HepG2 (cell line): ENCODE measurements around the gene MED9.

Experiments
- CAMTA2 ChIP-seq: sonication (generic); formaldehyde crosslinking; IDR thresholded peaks from 2 replicates; pipeline ENCODE4 v1.4.0; 2020; ENCODE audit warnings: mild to moderate bottlenecking, missing genetic modification reagents, borderline replicate concordance
- CHD2 ChIP-seq: IDR thresholded peaks from 2 replicates; pipeline ENCODE4 v1.6.1; 2011; ENCODE audit warnings: low read depth, low read length, improper control_type of control experiment
- EZH2 ChIP-seq: conservative IDR thresholded peaks from 2 replicates; pipeline ENCODE4 v1.6.1; 2012; ENCODE audit warnings: mild to moderate bottlenecking, low read depth, low read length, moderate library complexity
- NFYC ChIP-seq: IDR thresholded peaks from 2 replicates; pipeline ENCODE4 v1.6.1; 2016; ENCODE audit warnings: missing genetic modification reagents, missing compliant biosample characterization
- POLR2A ChIP-seq, 2 experiments: IDR thresholded peaks; 2 replicates each; pipeline ENCODE4 v1.6.1; 2011; ENCODE audit warnings: low read depth in 2 of 2, low read length in 2 of 2, mild to moderate bottlenecking in 1 of 2, moderate library complexity in 1 of 2; ENCODE audit not compliant: insufficient read depth in 1 of 2
- SIN3B ChIP-seq: fragments of 150-350 bp; IDR thresholded peaks from 2 replicates; pipeline ENCODE4 v1.6.1; 2014; ENCODE audit warnings: low read length
- SRSF9 ChIP-seq: fragments of 200-400 bp; formaldehyde crosslinking; IDR thresholded peaks from 2 replicates; pipeline ENCODE4 v1.6.1; 2018; ENCODE audit warnings: borderline replicate concordance, mild to moderate bottlenecking, low read depth, low read length; ENCODE audit not compliant: insufficient read depth, poor library complexity, severe bottlenecking
- ZBTB49 ChIP-seq: sonication (generic); formaldehyde crosslinking; IDR thresholded peaks from 2 replicates; pipeline ENCODE4 v1.4.0; 2020; ENCODE audit warnings: missing genetic modification reagents, borderline replicate concordance
- ZMYM2 ChIP-seq: sonication (generic); formaldehyde crosslinking; IDR thresholded peaks from 2 replicates; pipeline ENCODE4 v1.8.0; 2022; ENCODE audit warnings: mild to moderate bottlenecking, missing genetic modification reagents
- ZNF740 ChIP-seq: sonication (generic); formaldehyde crosslinking; IDR thresholded peaks from 2 replicates; pipeline ENCODE4 v1.4.0; 2020; ENCODE audit warnings: missing genetic modification reagents
- ZNF772 ChIP-seq: sonication (generic); formaldehyde crosslinking; IDR thresholded peaks from 2 replicates; pipeline ENCODE4 v1.5.0; 2020; ENCODE audit warnings: mild to moderate bottlenecking, missing genetic modification reagents
- TF ChIP-seq, protein P1 (sequence below): sonication (generic); formaldehyde crosslinking; IDR thresholded peaks from 2 replicates; pipeline ENCODE4 v1.4.0; 2020; ENCODE audit warnings: low read depth, missing genetic modification reagents
- TF ChIP-seq, protein P2 (sequence below): sonication (generic); formaldehyde crosslinking; IDR thresholded peaks from 2 replicates; pipeline ENCODE4 v1.5.1; 2020; ENCODE audit warnings: missing genetic modification reagents, mild to moderate bottlenecking, borderline replicate concordance
- TF ChIP-seq, protein P3 (sequence below): sonication (generic); formaldehyde crosslinking; IDR thresholded peaks from 2 replicates; pipeline ENCODE4 v1.5.0; 2020; ENCODE audit warnings: mild to moderate bottlenecking, missing genetic modification reagents

DNA sequence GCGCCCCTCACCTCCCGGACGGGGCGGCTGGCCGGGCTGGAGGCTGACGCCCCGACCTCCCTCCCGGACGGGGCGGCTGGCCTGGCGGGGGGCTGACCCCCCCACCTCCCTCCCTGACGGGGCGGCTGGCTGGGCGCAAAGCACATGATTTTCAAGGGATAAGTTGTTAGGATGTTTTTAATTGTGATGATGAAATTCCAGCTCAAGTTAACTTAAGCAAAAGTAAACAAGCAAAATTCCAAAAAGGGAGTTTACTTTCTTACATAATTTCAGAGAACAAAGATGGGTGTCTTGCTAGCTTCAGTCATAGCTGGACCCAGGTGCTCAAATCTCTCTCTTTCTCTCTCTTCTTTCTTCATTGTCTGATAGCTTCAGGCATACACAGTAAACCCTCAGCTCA, 33.6 kb upstream of the MED9 start:
- TF ChIP-seq, protein P1, sequence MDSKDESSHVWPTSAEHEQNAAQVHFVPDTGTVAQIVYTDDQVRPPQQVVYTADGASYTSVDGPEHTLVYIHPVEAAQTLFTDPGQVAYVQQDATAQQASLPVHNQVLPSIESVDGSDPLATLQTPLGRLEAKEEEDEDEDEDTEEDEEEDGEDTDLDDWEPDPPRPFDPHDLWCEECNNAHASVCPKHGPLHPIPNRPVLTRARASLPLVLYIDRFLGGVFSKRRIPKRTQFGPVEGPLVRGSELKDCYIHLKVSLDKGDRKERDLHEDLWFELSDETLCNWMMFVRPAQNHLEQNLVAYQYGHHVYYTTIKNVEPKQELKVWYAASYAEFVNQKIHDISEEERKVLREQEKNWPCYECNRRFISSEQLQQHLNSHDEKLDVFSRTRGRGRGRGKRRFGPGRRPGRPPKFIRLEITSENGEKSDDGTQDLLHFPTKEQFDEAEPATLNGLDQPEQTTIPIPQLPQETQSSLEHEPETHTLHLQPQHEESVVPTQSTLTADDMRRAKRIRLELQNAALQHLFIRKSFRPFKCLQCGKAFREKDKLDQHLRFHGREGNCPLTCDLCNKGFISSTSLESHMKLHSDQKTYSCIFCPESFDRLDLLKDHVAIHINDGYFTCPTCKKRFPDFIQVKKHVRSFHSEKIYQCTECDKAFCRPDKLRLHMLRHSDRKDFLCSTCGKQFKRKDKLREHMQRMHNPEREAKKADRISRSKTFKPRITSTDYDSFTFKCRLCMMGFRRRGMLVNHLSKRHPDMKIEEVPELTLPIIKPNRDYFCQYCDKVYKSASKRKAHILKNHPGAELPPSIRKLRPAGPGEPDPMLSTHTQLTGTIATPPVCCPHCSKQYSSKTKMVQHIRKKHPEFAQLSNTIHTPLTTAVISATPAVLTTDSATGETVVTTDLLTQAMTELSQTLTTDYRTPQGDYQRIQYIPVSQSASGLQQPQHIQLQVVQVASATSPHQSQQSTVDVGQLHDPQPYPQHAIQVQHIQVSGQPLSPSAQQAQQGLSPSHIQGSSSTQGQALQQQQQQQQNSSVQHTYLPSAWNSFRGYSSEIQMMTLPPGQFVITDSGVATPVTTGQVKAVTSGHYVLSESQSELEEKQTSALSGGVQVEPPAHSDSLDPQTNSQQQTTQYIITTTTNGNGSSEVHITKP (CRISPR knock-in tag): no peak
- TF ChIP-seq, protein P2, sequence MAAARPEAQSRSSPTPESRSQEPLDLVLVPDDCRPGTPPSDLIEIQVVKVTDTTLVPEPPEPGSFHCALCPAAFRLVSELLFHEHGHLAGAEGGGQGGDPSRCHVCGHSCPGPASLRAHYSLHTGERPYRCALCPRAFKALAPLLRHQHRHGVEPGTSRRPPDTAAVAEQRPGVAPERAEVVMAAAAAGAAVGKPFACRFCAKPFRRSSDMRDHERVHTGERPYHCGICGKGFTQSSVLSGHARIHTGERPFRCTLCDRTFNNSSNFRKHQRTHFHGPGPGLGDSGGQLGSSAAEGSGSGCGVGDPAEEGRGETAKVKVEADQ: no peak
- TF ChIP-seq SIN3B (no peak), EZH2 (no peak), ZNF740 (no peak), POLR2A (IDR thresholded peaks at IDR 0.05; ENCODE audit: insufficient read depth in 1 of 2, low read depth in 2 of 2, low read length in 2 of 2) (no peak), CHD2 (no peak), CAMTA2 (CRISPR knock-in tag) (no peak), ZBTB49 (no peak), SRSF9 (no peak), ZNF772 (CRISPR knock-in tag) (no peak), ZMYM2 (CRISPR knock-in tag) (no peak), NFYC (no peak)
- TF ChIP-seq, protein P3, sequence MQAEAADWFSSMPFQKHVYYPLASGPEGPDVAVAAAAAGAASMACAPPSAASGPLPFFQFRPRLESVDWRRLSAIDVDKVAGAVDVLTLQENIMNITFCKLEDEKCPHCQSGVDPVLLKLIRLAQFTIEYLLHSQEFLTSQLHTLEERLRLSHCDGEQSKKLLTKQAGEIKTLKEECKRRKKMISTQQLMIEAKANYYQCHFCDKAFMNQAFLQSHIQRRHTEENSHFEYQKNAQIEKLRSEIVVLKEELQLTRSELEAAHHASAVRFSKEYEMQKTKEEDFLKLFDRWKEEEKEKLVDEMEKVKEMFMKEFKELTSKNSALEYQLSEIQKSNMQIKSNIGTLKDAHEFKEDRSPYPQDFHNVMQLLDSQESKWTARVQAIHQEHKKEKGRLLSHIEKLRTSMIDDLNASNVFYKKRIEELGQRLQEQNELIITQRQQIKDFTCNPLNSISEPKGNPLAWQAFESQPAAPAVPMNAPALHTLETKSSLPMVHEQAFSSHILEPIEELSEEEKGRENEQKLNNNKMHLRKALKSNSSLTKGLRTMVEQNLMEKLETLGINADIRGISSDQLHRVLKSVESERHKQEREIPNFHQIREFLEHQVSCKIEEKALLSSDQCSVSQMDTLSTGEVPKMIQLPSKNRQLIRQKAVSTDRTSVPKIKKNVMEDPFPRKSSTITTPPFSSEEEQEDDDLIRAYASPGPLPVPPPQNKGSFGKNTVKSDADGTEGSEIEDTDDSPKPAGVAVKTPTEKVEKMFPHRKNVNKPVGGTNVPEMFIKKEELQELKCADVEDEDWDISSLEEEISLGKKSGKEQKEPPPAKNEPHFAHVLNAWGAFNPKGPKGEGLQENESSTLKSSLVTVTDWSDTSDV: no peak
